ES-I3 (cell line): ENCODE results near the gene AP2A2.
"Not testable (repeated sequence)": the region's sequence is repeated elsewhere in the genome, so short reads cannot be mapped to it uniquely, and the experiment has no call there.

Source experiments
- H3K36me3 ChIP-seq: 2 replicates; pipeline ENCODE4 v1.6.1; 2013; ENCODE audit warnings: mild to moderate bottlenecking, low read length, control low read depth, moderate library complexity; ENCODE audit not compliant: insufficient read depth
- H3K4me1 ChIP-seq: 2 replicates; pipeline ENCODE4 v1.6.1; 2013; ENCODE audit warnings: mild to moderate bottlenecking, control low read depth, low read length; ENCODE audit not compliant: insufficient read depth
- H3K9ac ChIP-seq: 2 replicates; pipeline ENCODE4 v1.6.1; 2013; ENCODE audit warnings: low read depth, mild to moderate bottlenecking, low read length, moderate library complexity
- H3K9me3 ChIP-seq: 2 replicates; pipeline ENCODE4 v1.6.1; 2013; ENCODE audit warnings: mild to moderate bottlenecking, low read length, moderate library complexity; ENCODE audit not compliant: control insufficient read depth, insufficient read depth

The AP2A2 gene

GRCh38 chr11:975376-975775 lies 49.7 kb downstream of the AP2A2 start:
- not testable (repeated sequence) for H3K36me3 ChIP-seq, H3K9ac ChIP-seq, H3K9me3 ChIP-seq, H3K4me1 ChIP-seq

- H3K9ac ChIP-seq = no peak overlapping the region
- H3K4me1 ChIP-seq = no peaks in the 10 kb centered on the region
- no peaks in the 10 kb centered on the region for H3K9me3 ChIP-seq
- H3K36me3 ChIP-seq = peaks cover 7% of the 10 kb centered on the region
These were observed 50.2 kb downstream of the AP2A2 start for GRCh38 chr11:975827-976226.

- peaks cover 9% of the 10 kb centered on the region for H3K36me3 ChIP-seq
- no peaks in the 10 kb centered on the region for H3K9me3 ChIP-seq
- no peaks in the 10 kb centered on the region for H3K4me1 ChIP-seq
- H3K9ac ChIP-seq = no peak overlapping the region
These were observed 50.9 kb downstream of the AP2A2 start for GRCh38 chr11:976431-977160.

- no peaks in the 10 kb centered on the region for H3K9me3 ChIP-seq
- peaks cover 15% of the 10 kb centered on the region for H3K36me3 ChIP-seq
- no peak overlapping the region for H3K9ac ChIP-seq
- H3K4me1 ChIP-seq = no peaks in the 10 kb centered on the region
These were observed 52.4 kb downstream of the AP2A2 start for GRCh38 chr11:977830-978720.

GRCh38 chr11:978781-979180 lies 53.1 kb downstream of the AP2A2 start:
- Histone ChIP-seq H3K36me3 (peaks cover 15% of the 10 kb centered on the region), H3K4me1 (no peaks in the 10 kb centered on the region), H3K9me3 (no peaks in the 10 kb centered on the region), H3K9ac (no peak overlapping the region)

GRCh38 chr11:980438-981357 lies 55.0 kb downstream of the AP2A2 start:
- Histone ChIP-seq H3K9ac (no peak overlapping the region), H3K9me3 (no peaks in the 10 kb centered on the region), H3K4me1 (no peaks in the 10 kb centered on the region), H3K36me3 (peaks cover 18% of the 10 kb centered on the region)

GRCh38 chr11:981764-982163 lies 56.1 kb downstream of the AP2A2 start:
- H3K4me1 ChIP-seq = no peaks in the 10 kb centered on the region
- no peak overlapping the region for H3K9ac ChIP-seq
- no peaks in the 10 kb centered on the region for H3K9me3 ChIP-seq
- H3K36me3 ChIP-seq = peaks cover 24% of the 10 kb centered on the region

- Histone ChIP-seq H3K9ac (no peak overlapping the region), H3K4me1 (no peaks in the 10 kb centered on the region), H3K36me3 (peaks cover 18% of the 10 kb centered on the region), H3K9me3 (no peaks in the 10 kb centered on the region)
These were observed 58.9 kb downstream of the AP2A2 start for GRCh38 chr11:984546-984945.

GRCh38 chr11:985406-985805 lies 59.7 kb downstream of the AP2A2 start:
- Histone ChIP-seq H3K36me3 (peaks cover 22% of the 10 kb centered on the region), H3K9me3 (no peaks in the 10 kb centered on the region), H3K4me1 (no peaks in the 10 kb centered on the region), H3K9ac (no peak overlapping the region)

- H3K36me3 ChIP-seq = peaks cover 22% of the 10 kb centered on the region
- H3K9me3 ChIP-seq = no peaks in the 10 kb centered on the region
- H3K4me1 ChIP-seq = no peaks in the 10 kb centered on the region
- H3K9ac ChIP-seq = no peak overlapping the region
These were observed 60.2 kb downstream of the AP2A2 start for GRCh38 chr11:985848-986247.

GRCh38 chr11:986270-986951 lies 60.7 kb downstream of the AP2A2 start:
- Histone ChIP-seq H3K9ac (no peak overlapping the region), H3K9me3 (no peaks in the 10 kb centered on the region), H3K4me1 (no peaks in the 10 kb centered on the region), H3K36me3 (peaks cover 22% of the 10 kb centered on the region)

GRCh38 chr11:986952-987305 lies 61.3 kb downstream of the AP2A2 start:
- no peak overlapping the region for H3K9ac ChIP-seq
- H3K36me3 ChIP-seq = peaks cover 19% of the 10 kb centered on the region
- no peaks in the 10 kb centered on the region for H3K4me1 ChIP-seq
- H3K9me3 ChIP-seq = no peaks in the 10 kb centered on the region

- H3K9me3 ChIP-seq = no peaks in the 10 kb centered on the region
These were observed 62.0 kb downstream of the AP2A2 start for GRCh38 chr11:987671-988070.

GRCh38 chr11:990101-990500 lies 64.4 kb downstream of the AP2A2 start:
- Histone ChIP-seq H3K36me3 (peaks cover 18% of the 10 kb centered on the region), H3K4me1 (no peaks in the 10 kb centered on the region), H3K9me3 (no peaks in the 10 kb centered on the region)

More at GRCh38 chr11:987671-988070, 62.0 kb downstream of the AP2A2 start:
- Histone ChIP-seq H3K4me1 (no peaks in the 10 kb centered on the region), H3K36me3 (peaks cover 14% of the 10 kb centered on the region), H3K9ac (no peak overlapping the region)

More at GRCh38 chr11:990101-990500, 64.4 kb downstream of the AP2A2 start:
- H3K9ac ChIP-seq = no peak overlapping the region
